GM12874 (cell line): ENCODE data around the gene TNKS2.

Experiments used
- CTCF ChIP-seq: IDR thresholded peaks from 2 replicates; pipeline ENCODE4 v1.5.1; 2011; ENCODE audit warnings: low read depth, mild to moderate bottlenecking, control low read depth, low read length, moderate library complexity; ENCODE audit not compliant: insufficient read depth

Gene TNKS2

GRCh38 chr10:91805110-91805838, 7.0 kb downstream of the TNKS2 start:
- TF ChIP-seq CTCF = no peak

GRCh38 chr10:91813251-91813650, 15.0 kb downstream of the TNKS2 start:
- no peak for TF ChIP-seq CTCF

GRCh38 chr10:91816981-91817380, 18.8 kb downstream of the TNKS2 start:
- no peak for TF ChIP-seq CTCF

- TF ChIP-seq CTCF = no peak
Observed at GRCh38 chr10:91820144-91820543, 21.9 kb downstream of the TNKS2 start.

- TF ChIP-seq CTCF = no peak
Observed at GRCh38 chr10:91824076-91824475, 25.9 kb downstream of the TNKS2 start.

GRCh38 chr10:91829268-91829667, 31.0 kb downstream of the TNKS2 start:
- TF ChIP-seq CTCF = no peak

GRCh38 chr10:91838199-91838598, 40.0 kb downstream of the TNKS2 start:
- no peak for TF ChIP-seq CTCF
